Stimulated activated CD8-positive, alpha-beta memory T cell treated with anti-CD3 and anti-CD28 coated beads, Interleukin-12 subunit alpha, Interleukin-12 subunit beta, amount 100 ng/mL, for 4 hours (primary cell): ENCODE results near the gene OSBP2.

ENCODE experiments used
- DNase-seq: peaks from one replicate; pipeline ENCODE4 v3.0.0-alpha.2; 2020; ENCODE audit warnings: low read depth

OSBP2 gene

GRCh38 chr22:30940685-30941362, 246.2 kb downstream of the OSBP2 start:
- no peak for DNase-seq

DNA sequence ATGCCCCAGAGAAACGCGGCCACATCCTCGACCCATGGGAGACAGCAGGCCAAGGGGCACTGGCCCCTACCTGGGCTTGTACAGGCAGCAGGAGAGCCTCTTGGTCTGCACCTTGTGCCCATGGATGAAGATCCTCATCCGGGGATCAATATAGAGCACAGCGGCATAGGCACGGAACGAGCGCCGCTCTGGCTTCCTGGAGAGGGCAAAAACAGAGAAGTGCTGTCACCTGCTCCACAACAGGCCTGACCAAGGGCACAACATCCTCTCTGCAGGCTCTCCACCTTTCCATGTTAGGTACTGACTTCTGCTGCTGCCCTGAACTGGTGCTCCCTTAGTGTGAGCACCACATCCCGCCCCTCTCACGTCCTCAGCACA, 246.7 kb downstream of the OSBP2 start:
- no peak for DNase-seq

DNA sequence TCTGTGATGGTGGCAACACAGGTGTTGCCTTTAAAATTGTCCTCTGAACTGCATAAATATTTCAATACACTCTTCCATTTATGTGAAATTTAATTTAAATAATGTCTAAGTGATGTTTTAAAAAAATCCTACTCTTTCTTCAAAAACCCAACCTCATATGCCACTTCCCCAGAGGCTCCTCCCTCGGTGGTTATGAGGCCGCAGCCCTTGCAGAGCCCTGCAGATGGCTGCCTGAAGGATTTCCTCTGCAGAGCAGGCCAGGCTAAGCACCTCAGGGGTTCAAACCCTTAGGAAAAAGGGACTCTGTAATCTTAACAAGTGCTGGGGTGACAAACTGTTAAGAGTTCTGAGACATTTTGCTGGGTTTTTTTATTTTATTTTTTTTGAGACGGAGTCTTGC, 248.7 kb downstream of the OSBP2 start:
- no peak for DNase-seq

DNA sequence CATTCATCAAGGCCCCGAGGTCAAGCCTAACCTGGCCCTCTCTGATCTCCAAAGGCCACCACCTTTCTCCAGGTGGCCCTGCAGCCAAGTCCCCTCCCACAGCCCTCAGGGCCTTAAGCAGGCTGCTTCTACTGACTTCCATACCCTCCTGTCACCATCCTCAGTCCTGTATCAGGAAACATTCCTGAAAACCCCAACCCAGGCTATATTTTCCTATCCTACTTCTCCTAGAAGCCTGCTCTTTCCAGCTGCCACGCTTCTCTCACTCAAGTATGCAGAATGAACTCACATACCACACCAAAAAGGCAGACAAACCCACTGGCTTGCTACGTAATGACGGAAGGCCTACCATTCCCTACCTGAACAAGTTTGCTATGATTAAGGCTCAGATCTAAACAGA, 250.3 kb downstream of the OSBP2 start:
- DNase-seq, result no peak

- no peak for DNase-seq
Measured at GRCh38 chr22:30945653-30946052, 251.0 kb downstream of the OSBP2 start.

DNA sequence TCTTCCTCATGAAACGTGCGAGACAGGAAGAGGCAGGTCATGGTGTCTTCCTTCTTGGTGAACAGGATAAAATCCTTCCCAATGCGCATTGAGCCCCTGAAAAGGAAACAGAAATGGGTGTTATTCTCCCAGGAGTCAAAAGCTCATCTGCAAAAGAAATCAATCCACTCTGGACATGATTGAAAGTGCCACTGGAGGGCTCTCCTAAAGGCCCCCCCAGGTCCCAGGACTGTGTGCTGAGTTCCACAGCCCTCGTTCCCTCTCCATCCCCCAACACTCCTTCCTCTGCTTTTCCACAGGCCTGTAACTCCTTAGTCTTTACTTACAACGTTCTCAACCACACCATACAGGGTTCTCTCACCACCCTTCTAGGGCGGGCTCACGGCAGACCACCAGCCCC, 251.7 kb downstream of the OSBP2 start:
- DNase-seq, result no peak

DNA sequence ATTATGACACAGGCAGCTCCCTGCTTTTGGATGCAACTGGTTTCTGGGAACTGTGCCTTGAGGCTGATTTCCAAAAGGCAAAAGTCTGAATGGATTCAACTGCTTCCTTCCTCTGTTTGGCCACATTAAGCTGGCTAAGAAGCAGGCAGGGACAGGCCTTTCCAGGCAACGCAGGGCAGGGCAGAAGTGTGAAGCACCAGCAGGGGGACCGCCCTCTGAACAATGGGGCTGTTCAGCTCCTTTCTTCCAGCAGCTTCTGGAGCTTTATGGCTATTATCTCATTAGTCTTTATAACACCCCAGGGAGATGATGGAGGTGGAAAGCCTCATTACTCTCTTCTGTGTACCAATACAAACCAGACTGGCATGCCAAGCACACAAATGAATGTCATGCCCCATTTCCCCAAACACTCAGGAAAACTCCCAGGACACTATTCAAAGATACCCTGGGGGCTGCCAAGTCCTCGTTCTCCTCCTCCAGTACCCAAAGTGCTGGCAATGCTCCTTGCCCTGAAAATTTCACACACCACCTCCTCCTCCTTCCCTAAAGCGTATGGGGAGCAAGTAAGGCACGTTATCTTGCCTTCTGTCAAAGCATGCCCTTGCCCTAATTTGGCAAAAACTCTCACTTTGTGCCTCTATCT, 252.6 kb downstream of the OSBP2 start:
- no peak for DNase-seq

- no peak for DNase-seq
Measured at GRCh38 chr22:30947816-30948454, 253.3 kb downstream of the OSBP2 start.

DNA sequence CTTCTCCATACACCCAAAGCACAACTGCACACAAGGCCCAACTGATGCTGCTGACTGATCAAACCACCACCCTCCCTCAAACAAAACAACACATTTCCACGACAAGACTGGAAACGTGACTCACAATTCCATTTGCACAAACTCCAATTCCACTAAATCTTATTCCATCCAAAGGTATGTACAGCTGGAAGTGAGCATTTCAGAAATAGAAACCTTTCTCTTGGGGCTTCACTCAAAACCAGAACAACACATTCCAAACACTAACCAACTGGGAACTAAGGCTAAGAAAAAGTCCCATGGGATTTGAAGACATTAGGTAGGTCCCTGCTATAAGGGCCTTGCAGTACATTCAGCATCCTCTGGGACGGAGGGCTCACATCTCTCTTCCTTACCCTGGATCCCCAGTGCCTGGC, 254.3 kb downstream of the OSBP2 start:
- no peak for DNase-seq

GRCh38 chr22:30949934-30950660, 255.4 kb downstream of the OSBP2 start:
- DNase-seq, result no peak

DNA sequence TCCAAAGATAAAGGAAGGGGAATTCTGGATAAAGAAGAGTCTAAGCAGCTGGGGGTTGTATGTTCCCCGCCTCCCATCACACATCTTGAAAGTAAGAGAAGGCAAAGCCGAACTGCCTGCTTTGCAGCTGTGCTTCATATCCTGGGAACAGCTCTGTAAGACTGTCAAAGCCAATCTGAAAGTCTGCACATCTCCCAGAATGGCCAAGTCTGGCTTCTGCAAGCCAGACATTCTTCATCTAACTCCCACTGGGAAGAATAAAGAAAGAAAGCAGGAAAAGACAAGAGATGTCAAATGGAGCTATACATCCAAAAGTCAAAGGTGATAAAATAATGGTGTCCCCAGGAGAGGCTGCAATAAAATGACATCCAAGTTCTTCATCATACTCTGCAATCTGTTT, 258.5 kb downstream of the OSBP2 start:
- DNase-seq, result no peak

DNA sequence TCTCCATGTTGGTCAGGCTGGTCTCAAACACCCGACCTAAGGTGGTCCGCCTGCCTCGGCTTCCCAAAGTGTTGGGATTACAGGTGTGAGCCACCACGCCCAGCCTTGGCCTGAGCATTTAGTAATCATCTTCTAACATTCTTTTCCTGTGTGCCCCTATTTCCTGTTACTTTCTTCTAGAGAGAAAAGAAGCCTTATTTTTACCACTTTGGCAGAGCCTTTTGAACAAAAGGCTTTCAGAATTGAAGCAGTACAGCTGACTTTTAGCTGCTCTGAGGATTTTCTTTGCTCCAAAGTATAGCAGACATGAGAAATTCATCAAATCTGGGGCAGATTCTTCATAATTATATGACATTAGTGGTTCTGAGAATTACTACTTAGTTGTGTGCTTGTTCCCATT, 260.5 kb downstream of the OSBP2 start:
- DNase-seq, result no peak
